Astrocyte (in vitro differentiated cells and primary cell): ENCODE data around the gene ZSCAN10. TPM values are rescaled to one million over a fixed set of nuclear protein-coding genes. Genes with fewer than 3 reads are reported as not detected.

Source experiments
- DNase-seq: peaks from one replicate; pipeline ENCODE4 v3.0.0-alpha.2; 2010; ENCODE audit warnings: low read depth
- FAIRE-seq: peaks from 2 replicates; lab custom pipeline; 2011; peaks lifted over from hg19 to GRCh38; lab: Jason Lieb, UNC
- H2AFZ ChIP-seq: 2 replicates; pipeline ENCODE4 v1.6.0; 2012; ENCODE audit warnings: low read depth, low read length, inconsistent platforms
- H3K27ac ChIP-seq: 2 replicates; pipeline ENCODE4 v1.5.1; 2011; ENCODE audit warnings: low read depth, low read length, inconsistent platforms
- H3K27me3 ChIP-seq: 2 replicates; pipeline ENCODE4 v1.6.0; 2011; ENCODE audit warnings: low read length, inconsistent platforms; ENCODE audit not compliant: insufficient read depth
- H3K36me3 ChIP-seq: 2 replicates; pipeline ENCODE4 v1.5.1; 2011; ENCODE audit warnings: low read length, inconsistent platforms; ENCODE audit not compliant: insufficient read depth
- H3K4me1 ChIP-seq: 2 replicates; pipeline ENCODE4 v1.5.1; 2011; ENCODE audit warnings: low read length, inconsistent platforms; ENCODE audit not compliant: insufficient read depth
- H3K4me2 ChIP-seq: 2 replicates; pipeline ENCODE4 v1.6.0; 2012; ENCODE audit warnings: low read length, inconsistent platforms
- H3K4me3 ChIP-seq: 2 replicates; pipeline ENCODE4 v1.5.1; 2011; ENCODE audit warnings: low read depth, mild to moderate bottlenecking, low read length, inconsistent platforms; ENCODE audit not compliant: insufficient read depth
- H3K79me2 ChIP-seq: 2 replicates; pipeline ENCODE4 v1.6.0; 2012; ENCODE audit warnings: mild to moderate bottlenecking, low read length, inconsistent platforms; ENCODE audit not compliant: insufficient read depth
- H3K9ac ChIP-seq: 2 replicates; pipeline ENCODE4 v1.6.0; 2012; ENCODE audit warnings: mild to moderate bottlenecking, low read length, inconsistent platforms
- H3K9me3 ChIP-seq: 2 replicates; pipeline ENCODE4 v1.5.1; 2012; ENCODE audit warnings: low read depth, mild to moderate bottlenecking, low read length, inconsistent platforms; ENCODE audit not compliant: insufficient read depth
- H4K20me1 ChIP-seq: 2 replicates; pipeline ENCODE4 v1.6.0; 2012; ENCODE audit warnings: low read length, inconsistent platforms; ENCODE audit not compliant: insufficient read depth
- H3K27ac Mint-ChIP-seq: one replicate; pipeline ENCODE4 v1.8.0; 2021; ENCODE audit warnings: mild to moderate bottlenecking, mixed read lengths; ENCODE audit not compliant: unreplicated experiment
- H3K27me3 Mint-ChIP-seq: one replicate; pipeline ENCODE4 v1.8.0; 2021; ENCODE audit warnings: low read depth, mixed read lengths; ENCODE audit not compliant: unreplicated experiment
- H3K36me3 Mint-ChIP-seq: one replicate; pipeline ENCODE4 v1.8.0; 2021; ENCODE audit warnings: low read depth, mixed read lengths; ENCODE audit not compliant: unreplicated experiment
- H3K4me1 Mint-ChIP-seq: one replicate; pipeline ENCODE4 v1.8.0; 2021; ENCODE audit warnings: low read depth, mixed read lengths; ENCODE audit not compliant: unreplicated experiment
- H3K4me3 Mint-ChIP-seq: one replicate; pipeline ENCODE4 v1.8.0; 2021; ENCODE audit warnings: mild to moderate bottlenecking, moderate library complexity, mixed read lengths; ENCODE audit not compliant: unreplicated experiment
- H3K9me3 Mint-ChIP-seq: one replicate; pipeline ENCODE4 v1.8.0; 2021; ENCODE audit warnings: mild to moderate bottlenecking, mixed read lengths; ENCODE audit not compliant: unreplicated experiment
- CTCF ChIP-seq: IDR thresholded peaks from 2 replicates; pipeline ENCODE4 v1.5.1; 2011; ENCODE audit warnings: low read depth, mild to moderate bottlenecking, inconsistent platforms, low read length, moderate library complexity; ENCODE audit not compliant: insufficient read depth
- EZH2 ChIP-seq: IDR thresholded peaks from 2 replicates; pipeline ENCODE4 v1.6.1; 2012; ENCODE audit warnings: mild to moderate bottlenecking, low read length, inconsistent platforms; ENCODE audit not compliant: insufficient read depth
- total RNA-seq: library from RNA; stranded (reverse); gene quantifications from 2 replicates; pipeline ENCODE4 v1.2.1, GENCODE V29; 2021

The ZSCAN10 gene
- total RNA-seq, 1 donor from 2014 or later, result 0.25 TPM

- no peaks in the 10 kb centered on the region for H4K20me1 ChIP-seq
- no peak overlapping the region for H3K4me2 ChIP-seq
- Mint-ChIP-seq H3K27ac (no peak overlapping the region), H3K4me1 (peaks cover 8% of the 10 kb centered on the region), H3K27me3 (peaks cover 10% of the 10 kb centered on the region), H3K4me3 (no peak overlapping the region), H3K9me3 (peaks cover 2% of the 10 kb centered on the region), H3K36me3 (no peaks in the 10 kb centered on the region)
- no peak for DNase-seq
- no peak overlapping the region for H3K27ac ChIP-seq
- H2AFZ ChIP-seq, result no peak overlapping the region
- H3K4me3 ChIP-seq, result no peak overlapping the region
- peaks cover 3% of the 10 kb centered on the region for H3K27me3 ChIP-seq
- H3K9me3 ChIP-seq, result no peaks in the 10 kb centered on the region
- no peaks in the 10 kb centered on the region for H3K36me3 ChIP-seq
- FAIRE-seq, result no peak
- H3K4me1 ChIP-seq, result no peaks in the 10 kb centered on the region
- H3K9ac ChIP-seq, result no peak overlapping the region
- no peak for TF ChIP-seq CTCF
- TF ChIP-seq EZH2, result no peak
- H3K79me2 ChIP-seq, result no peaks in the 10 kb centered on the region
These were observed 13.1 kb downstream of the ZSCAN10 start for GRCh38 chr16:3085868-3086595.

GRCh38 chr16:3084969-3085670 lies 14.0 kb downstream of the ZSCAN10 start:
- Histone ChIP-seq H3K27ac (no peak overlapping the region), H3K4me3 (no peak overlapping the region), H3K4me2 (no peak overlapping the region), H3K9ac (no peak overlapping the region), H3K79me2 (no peaks in the 10 kb centered on the region), H3K4me1 (no peaks in the 10 kb centered on the region), H3K9me3 (no peaks in the 10 kb centered on the region), H3K36me3 (no peaks in the 10 kb centered on the region), H2AFZ (no peak overlapping the region), H3K27me3 (peaks cover 12% of the 10 kb centered on the region), H4K20me1 (no peaks in the 10 kb centered on the region)
- peaks cover 8% of the 10 kb centered on the region for H3K4me1 Mint-ChIP-seq
- peaks cover 19% of the 10 kb centered on the region for H3K27me3 Mint-ChIP-seq
- H3K27ac Mint-ChIP-seq, result no peak overlapping the region
- no peak for DNase-seq
- no peak for TF ChIP-seq EZH2
- TF ChIP-seq CTCF, result no peak
- peaks cover 4% of the 10 kb centered on the region for H3K9me3 Mint-ChIP-seq
- H3K4me3 Mint-ChIP-seq, result no peak overlapping the region
- H3K36me3 Mint-ChIP-seq, result no peaks in the 10 kb centered on the region
- no peak for FAIRE-seq
